ENCODE data around the gene HECW1.

DNA sequence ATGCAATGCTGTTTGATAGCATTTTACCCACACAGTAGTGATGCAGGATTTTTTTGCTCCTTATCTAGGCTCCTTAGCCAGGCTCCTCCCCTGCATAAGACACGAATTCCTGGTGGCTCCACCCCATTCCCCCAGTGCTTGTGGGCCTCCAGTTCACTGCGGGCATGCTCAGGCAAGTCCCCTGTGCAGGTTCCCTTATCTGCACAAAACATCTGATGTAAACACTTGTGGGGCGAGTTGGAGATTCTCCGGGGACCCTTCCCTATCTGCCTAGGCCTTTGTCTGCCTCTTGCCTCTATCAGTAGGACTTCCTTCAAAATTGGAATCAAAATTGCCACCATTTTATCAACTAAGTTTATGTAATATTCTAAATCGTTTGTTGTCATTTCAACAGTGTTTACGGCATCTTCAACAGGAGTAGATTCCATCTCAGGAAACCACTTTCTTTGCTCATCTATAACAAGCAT lies 465.1 kb downstream of the HECW1 start:
- TF ChIP-seq CEBPB (IDR thresholded peaks at IDR 0.05) (no peak), EP300 (IDR thresholded peaks at IDR 0.05; ENCODE audit: borderline replicate concordance) (no peak), TAF1 (IDR thresholded peaks at IDR 0.05; ENCODE audit: low read depth) (no peak), CREB1 (IDR thresholded peaks at IDR 0.05; ENCODE audit: low read depth) (no peak), FOXM1 (IDR thresholded peaks at IDR 0.05; ENCODE audit: borderline replicate concordance, low read depth) (no peak)
- TF ChIP-seq, protein P1, sequence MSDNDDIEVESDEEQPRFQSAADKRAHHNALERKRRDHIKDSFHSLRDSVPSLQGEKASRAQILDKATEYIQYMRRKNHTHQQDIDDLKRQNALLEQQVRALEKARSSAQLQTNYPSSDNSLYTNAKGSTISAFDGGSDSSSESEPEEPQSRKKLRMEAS (IDR thresholded peaks at IDR 0.05), result no peak
